ENCODE results near the gene LBHD2.
"Not testable (repeated sequence)": the region's sequence is repeated elsewhere in the genome, so short reads cannot be mapped to it uniquely, and the experiment has no call there.

LBHD2 gene

GRCh38 chr14:103107455-103107854, 23.4 kb downstream of the LBHD2 start:
- DNase-seq = no peak

DNA sequence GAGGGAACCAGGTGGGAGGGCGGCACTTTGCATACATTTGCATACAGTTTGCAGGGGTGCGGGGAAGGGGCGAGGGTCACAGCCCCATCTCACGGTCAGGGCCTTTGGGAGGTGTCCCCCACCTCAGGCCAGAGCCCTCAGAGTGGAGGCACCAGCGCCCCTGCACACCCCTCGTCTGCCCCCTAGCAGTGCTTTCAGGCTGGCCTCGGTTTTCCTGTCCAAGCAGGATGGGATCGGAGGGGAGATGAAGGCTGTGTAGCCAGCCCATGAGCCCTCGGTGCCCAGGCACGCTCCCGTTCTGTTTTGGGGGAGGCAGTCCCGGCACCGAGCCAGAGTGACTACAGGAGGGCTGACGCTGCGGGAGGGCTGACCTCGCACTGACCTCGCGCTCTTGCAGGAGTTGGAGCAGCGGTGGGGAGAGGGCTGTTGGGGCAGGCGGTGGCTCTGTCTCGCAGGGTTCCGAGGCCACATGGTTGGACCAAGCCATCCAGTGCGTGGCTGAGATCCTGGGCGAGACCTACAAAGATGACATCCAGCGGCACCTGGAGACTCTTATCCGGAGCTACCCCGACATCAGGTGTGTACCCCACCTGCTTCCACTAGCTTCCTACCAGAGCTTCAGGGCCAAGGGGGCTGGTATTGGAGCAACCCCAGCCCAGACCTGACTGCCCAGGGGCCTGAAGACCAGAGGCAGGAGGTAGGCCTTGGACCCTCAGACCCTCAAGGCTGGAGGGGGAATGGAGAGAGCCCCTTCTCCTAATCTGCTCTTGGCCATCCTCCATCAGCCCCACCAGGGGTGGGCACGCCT, 24.1 kb downstream of the LBHD2 start:
- no peak for DNase-seq

GRCh38 chr14:103108749-103109207, 24.8 kb downstream of the LBHD2 start:
- DNase-seq = no peak

GRCh38 chr14:103109535-103110441, 25.8 kb downstream of the LBHD2 start:
- DNase-seq = no peak

DNA sequence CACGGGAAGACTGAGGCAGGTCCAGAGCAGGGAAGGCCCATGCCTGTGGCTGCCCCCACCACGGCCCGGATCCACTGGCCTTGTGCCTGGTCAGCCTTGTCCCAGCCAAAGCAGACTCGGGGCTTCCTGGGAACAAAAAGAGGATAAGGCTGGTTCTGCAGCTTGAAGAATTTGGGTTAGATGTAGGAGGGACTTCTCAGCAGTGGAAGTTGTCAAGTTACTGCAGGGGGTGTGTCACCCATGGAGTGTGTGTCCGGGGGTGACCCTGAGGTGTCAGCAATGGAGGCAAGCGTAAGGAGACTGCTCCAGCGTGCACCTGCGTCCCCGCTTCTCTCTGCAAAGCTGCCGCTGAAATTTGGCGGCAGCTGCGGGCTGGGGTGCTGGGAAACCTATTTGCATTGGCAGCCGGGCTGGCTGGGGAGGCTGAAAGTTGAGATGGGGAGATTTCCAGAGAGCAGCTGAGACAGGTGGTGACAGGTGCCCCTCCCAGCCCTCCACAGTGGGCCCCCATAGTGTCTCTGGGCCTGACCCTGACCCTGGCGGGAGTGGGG, 26.7 kb downstream of the LBHD2 start:
- DNase-seq = no peak

- no peak for DNase-seq
Observed at GRCh38 chr14:103111232-103111868, 27.3 kb downstream of the LBHD2 start.

DNA sequence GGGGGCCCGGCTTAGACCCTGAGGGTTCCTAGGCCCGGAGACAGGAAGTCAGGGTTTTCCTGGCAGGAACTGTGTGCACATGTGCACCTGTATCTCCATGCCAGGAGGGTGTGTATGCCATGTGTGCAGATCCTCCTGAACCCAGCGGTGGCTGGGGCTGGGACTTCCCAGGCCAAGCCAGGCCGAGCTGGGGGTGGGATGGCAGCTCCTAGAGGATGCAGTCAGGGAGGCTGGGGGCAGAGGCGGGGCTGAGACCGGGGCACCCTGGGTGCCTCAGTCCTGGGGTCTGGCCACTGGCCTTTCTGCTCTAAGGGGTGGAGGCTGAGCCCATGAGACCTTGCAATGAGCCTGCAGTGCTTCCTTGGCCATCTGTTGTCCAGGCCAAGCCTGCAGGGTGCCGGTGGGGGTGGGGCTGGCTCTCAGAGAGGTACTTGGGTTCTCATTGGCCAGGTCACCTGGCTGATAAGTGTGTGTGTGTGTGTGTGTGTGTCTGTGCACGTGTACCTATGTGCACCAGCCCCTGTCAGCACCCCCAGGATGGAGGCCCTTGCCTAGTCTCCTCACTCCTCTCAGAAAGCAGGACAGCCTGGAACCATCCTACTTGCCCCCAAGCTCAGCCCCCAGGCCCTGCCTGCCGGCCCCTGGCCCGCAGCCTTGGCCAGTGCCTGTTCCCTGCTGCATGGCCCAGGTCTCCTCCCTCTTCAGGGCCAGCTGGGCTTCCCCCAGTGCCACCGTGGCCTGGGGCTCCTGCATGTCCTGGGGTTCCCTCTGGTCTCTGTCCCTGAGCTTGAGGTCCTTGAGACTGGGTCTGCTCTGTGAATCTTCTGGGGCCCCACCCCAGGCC, 28.6 kb downstream of the LBHD2 start:
- DNase-seq = peak; percentile 46

DNA sequence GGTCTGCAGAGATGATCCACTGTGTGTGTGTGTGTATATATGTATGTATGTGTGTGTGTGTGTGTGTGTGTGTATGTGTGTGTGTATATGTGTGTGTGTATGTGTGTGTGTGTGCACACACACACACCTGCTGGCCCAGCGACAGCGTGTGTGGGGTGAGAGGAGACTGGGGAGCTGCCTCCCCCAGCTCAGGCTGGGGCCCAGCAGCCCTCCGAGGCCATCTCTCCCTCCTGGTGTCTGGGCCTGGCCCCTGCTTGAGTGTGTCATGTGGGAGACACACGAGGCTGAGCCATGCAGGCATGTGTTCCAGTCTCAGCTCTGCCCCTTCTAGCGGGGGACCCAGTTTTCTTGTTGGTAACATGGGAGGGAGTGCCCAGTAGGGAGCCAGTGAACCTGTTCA, 29.3 kb downstream of the LBHD2 start:
- DNase-seq = no peak

DNA sequence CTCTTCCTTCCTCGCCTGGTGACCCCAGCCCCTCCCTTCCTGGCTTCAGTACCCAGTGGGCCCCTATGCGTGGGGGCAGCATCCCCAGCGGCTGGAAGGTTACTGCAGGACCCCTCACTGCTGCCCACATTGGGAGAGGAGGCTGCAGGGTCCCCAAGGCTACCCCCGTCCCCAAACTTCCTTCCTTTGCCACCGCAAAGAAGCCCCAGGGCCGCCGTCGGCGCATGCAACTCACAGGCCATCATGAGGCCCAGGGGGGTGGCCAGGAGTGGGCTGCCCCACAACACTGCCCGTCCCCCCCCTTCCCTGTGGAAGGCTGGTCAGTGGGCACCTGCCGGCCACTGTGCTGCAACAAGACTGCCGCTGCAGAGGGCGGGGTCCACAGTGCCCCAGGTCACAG, 29.8 kb downstream of the LBHD2 start:
- no peak for DNase-seq

- not testable (repeated sequence) for DNase-seq
Observed at GRCh38 chr14:103115086-103115679, 31.2 kb downstream of the LBHD2 start.

DNA sequence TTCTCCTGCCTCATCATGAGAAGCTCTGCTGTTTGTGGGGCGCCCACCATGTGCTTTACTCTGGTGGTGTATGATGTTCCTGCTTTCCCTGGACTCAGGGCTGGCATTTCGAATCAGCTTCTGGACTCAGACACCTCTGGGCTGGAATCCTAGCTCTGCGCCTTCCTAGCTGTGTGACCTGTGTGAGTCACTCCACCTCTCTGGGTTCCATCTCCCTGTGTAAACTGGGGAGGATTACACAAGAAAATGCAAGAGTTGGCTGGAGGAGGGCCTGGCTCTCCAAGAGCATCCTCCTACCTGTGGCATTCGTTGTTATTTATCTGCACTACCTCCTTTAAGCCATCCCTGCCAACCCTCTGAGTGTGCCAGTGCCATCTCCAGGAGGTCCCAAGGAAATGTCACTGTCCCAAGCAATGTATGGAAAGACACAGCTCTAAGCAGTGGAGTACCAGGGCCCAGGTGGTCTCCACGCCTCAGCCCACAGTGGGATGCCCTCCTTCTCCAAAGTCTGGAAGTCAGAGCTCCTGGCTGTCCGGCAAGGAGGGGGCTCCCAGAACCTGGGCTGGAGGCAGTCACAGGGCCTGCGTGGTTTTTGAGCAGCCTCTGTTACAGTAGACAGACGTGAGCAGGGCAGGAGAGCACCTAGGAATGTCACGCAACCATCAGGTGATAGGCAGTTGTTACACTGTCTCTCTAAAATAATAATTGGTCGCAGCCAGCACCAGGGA, 32.0 kb downstream of the LBHD2 start:
- DNase-seq = no peak

DNA sequence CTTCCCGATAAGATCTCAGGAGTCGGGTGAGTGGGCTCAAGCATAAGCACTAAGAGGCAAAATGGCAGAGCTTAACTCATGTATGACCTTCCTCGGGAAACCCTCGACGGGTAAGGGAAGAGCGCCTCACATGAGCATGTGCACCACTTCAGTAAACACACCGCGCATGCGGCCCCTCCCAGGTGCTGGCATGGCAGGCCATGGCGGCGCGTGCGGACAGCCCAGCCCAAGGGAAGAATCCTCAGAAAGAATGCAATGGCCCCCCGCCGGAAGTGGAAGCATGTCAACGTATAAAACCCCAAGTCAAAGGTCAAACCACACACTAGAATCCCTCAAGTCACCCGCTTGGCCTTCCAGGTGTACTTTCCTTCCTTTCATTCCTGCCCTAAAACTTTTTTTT, 32.6 kb downstream of the LBHD2 start:
- no peak for DNase-seq

- not testable (repeated sequence) for DNase-seq
Observed at GRCh38 chr14:103117499-103117898, 33.5 kb downstream of the LBHD2 start.

GRCh38 chr14:103118018-103118662, 34.1 kb downstream of the LBHD2 start:
- DNase-seq = peak; percentile 62

DNA sequence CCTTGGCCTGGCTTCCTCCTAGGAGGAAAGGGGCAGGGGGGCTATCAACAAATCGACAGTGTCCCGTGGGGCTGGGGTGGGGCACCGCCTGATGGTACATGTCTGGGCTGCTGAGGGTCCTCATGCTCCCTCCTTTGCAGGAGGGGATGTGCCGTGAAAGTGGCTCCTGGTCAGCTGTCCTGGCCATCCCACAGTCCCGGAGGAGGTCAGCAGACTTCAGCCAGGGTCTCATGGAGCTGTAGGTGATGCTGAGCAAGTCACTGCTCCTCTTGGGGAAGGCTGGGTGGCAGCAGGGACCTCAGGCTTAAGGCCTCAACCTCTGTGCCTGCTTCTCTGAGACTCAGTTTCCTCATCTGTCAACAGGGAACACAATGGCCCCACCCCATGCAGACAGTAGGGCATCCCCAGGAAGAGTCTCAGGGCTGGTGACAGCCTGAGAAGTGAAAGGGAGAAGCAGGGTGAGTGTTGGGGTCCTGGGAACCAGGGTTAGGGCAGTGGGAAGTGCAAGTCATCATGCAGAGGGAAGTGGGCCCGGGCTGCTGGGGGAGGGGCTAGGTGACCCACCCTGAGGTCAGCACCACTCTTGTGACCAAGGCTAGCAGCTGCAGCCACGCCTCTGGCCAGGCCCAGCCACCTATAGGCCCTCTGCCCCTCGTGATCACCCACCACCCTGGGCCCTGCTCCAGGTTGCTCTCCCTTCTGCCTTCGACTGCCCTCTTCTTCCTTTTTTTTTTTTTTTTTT, 34.8 kb downstream of the LBHD2 start:
- DNase-seq = peak; percentile 79

- not testable (repeated sequence) for DNase-seq
Observed at GRCh38 chr14:103119527-103119926, 35.5 kb downstream of the LBHD2 start.

DNA sequence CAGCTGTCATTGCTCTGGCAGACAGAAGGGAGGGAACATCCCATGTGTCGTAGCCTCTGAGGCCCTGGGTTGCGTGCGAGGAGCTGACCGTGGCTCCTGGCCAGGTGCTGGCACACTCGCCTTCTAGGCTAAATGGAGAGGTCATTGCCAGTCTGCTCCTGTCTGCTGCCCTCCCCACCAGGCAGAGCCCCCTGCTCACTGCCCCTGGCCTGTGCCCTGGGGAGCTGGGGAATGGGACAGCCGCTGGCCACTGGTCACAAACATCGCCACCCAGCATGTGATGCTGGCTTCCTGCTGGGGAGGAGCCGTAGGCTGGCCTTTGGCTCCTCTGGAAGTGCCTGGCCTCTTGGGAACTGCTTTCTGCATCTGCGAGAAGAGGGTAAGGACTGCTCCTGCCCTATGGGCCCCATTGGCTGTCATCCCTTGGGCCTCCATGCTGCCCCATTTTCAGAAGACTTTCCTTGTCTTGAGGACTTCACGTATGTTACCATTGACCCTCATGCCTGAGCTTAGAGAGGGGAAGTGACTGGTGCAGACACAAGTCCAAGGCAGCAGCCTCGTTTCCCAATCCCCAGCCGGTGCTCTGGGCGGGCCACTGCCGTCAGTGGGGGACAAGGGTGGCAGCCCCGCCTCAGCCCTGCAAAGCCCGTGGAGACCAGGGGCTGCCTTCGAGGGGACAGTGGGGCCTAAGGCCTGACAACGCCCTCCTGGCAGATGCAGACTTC, 37.3 kb downstream of the LBHD2 start:
- no peak for DNase-seq

- DNase-seq = peak; percentile 95
Observed at GRCh38 chr14:103121846-103122584, 38.0 kb downstream of the LBHD2 start.
